Left ventricle myocardium inferior (tissue), 1 donor: ENCODE data around the gene TMEM255B. TPM values are rescaled to one million over a fixed set of nuclear protein-coding genes. Genes with fewer than 3 reads are reported as not detected.
"Not testable (repeated sequence)": the region's sequence is repeated elsewhere in the genome, so short reads cannot be mapped to it uniquely, and the experiment has no call there.

Source experiments
- DNase-seq: peaks from one replicate; pipeline ENCODE4 v3.0.0-alpha.2; 2020
- H3K27ac ChIP-seq: fragments of 200-600 bp; replicated peaks from 2 replicates; pipeline ENCODE4 v1.8.0; 2021
- H3K27me3 ChIP-seq: fragments of 200-600 bp; 2 replicates; pipeline ENCODE4 v1.8.0; 2021; ENCODE audit warnings: low read depth
- H3K36me3 ChIP-seq: fragments of 200-600 bp; 2 replicates; pipeline ENCODE4 v1.8.0; 2021
- H3K4me1 ChIP-seq: fragments of 200-600 bp; 2 replicates; pipeline ENCODE4 v1.8.0; 2021
- H3K4me3 ChIP-seq: fragments of 200-600 bp; 2 replicates; pipeline ENCODE4 v1.8.0; 2021; ENCODE audit warnings: mild to moderate bottlenecking, moderate library complexity
- H3K9me3 ChIP-seq: fragments of 200-600 bp; replicated peaks from 2 replicates; pipeline ENCODE4 v1.8.0; 2021
- CTCF ChIP-seq: fragments of 200-600 bp; IDR thresholded peaks from 2 replicates; pipeline ENCODE4 v1.8.0; 2021; ENCODE audit warnings: antibody characterized with exemption, mild to moderate bottlenecking, borderline replicate concordance
- intact Hi-C: fragments of 100-400 bp; cut with micrococcal nuclease; formaldehyde crosslinking; loops from one replicate; pipeline ENCODE4 v1.11.0; 2022
- total RNA-seq: library from RNA; stranded (reverse); fragmentation: NEBNext Ultra II Directional; extraction: Animal tissue kit (Norgen Biotek cat#: 25700); gene quantifications from one replicate; pipeline ENCODE4 v1.2.1, GENCODE V29; 2021
- donor health status: DM: no; HTN: yes; CAD: no; lungs with severe emphysema.

The TMEM255B gene
- total RNA-seq, 1 donor from 2014 or later: 7.7 TPM

DNA sequence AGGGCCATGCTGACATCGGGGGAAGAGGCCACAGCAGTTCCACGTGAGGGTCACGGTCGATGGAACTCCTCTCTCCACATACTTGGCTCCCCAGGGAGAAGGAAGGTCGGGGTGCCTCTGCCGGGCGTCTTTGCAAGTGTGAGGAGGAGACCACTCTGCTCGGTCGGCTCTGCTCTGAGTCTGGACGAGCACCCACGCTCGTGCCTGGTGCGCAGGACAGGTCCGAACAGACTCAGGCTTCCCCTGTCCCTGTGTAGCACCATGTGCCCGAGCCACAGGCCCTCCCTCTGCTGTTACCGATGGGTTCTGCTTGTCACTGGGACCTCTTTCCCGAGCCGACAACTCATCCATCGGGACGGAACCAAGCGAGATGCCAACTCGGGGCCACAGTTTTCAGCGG is 35.1 kb downstream of the TMEM255B start:
- no peak overlapping the region for H3K27ac ChIP-seq
- peaks cover 9% of the 10 kb centered on the region for H3K27me3 ChIP-seq
- no peaks in the 10 kb centered on the region for H3K36me3 ChIP-seq
- TF ChIP-seq CTCF: no peak
- no peaks in the 10 kb centered on the region for H3K4me1 ChIP-seq
- no peak overlapping the region for H3K4me3 ChIP-seq
- H3K9me3 ChIP-seq: no peaks in the 10 kb centered on the region
- intact Hi-C loops: no loop called here
- no peak for DNase-seq

- intact Hi-C loops: no loop called here
- no peak for TF ChIP-seq CTCF
- Histone ChIP-seq H3K4me3 (no peak overlapping the region), H3K4me1 (no peaks in the 10 kb centered on the region), H3K27ac (no peak overlapping the region), H3K36me3 (no peaks in the 10 kb centered on the region), H3K9me3 (no peaks in the 10 kb centered on the region), H3K27me3 (peaks cover 9% of the 10 kb centered on the region)
- no peak for DNase-seq
Measured at GRCh38 chr13:113794764-113795173, 35.7 kb downstream of the TMEM255B start.

DNA sequence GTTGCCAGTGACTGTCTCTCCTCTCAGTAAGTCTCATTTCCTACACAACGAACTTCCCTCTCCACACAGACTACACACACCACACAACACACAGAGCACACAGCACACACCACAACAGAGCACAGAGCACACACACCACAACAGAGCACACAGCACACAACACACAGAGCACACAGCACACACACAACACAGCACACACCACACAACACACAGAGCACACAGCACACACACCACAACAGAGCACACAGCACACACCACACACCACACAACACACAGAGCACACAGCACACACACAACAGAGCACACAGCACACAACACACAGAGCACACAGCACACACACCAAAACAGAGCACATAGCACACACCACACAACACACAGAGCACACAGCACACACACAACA is 36.3 kb downstream of the TMEM255B start:
- H3K36me3 ChIP-seq, H3K9me3 ChIP-seq, H3K27ac ChIP-seq, DNase-seq, H3K27me3 ChIP-seq, intact Hi-C loops, H3K4me3 ChIP-seq, H3K4me1 ChIP-seq: not testable (repeated sequence)

DNA sequence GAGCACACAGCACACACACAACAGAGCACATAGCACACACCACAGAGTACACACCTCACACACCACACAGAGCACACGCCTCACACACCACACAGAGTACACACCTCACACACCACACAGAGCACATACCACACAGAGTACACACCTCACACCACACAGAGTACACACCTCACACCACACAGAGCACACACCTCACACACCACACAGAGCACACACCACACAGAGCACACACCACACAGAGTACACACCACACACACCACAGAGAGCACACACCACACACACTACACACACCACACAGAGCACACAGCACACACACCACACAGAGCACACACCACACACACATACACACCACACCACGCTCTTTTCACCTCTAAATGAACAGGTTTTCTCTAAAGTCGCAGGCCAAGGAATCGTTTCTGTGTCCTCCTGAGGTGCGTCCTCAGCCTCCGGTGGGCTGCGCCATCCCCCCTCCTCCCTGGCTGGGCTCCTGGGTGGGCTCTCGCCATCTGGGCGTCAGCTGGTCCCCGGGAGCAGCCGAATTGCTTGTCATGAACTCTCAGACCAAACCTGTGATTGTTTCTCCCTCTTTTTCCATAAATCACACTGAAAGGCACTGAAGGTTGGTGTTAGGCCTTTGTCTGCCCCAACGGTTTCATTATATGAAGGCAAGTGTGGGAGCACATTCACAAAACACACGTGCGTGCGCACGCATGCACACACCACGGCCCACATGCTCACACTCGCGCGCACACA is 37.4 kb downstream of the TMEM255B start:
- Histone ChIP-seq H3K9me3 (no peaks in the 10 kb centered on the region), H3K4me1 (peaks cover 1% of the 10 kb centered on the region), H3K27ac (no peak overlapping the region), H3K36me3 (no peaks in the 10 kb centered on the region), H3K27me3 (peaks cover 9% of the 10 kb centered on the region), H3K4me3 (no peak overlapping the region)
- TF ChIP-seq CTCF: no peak
- DNase-seq: no peak
- intact Hi-C loops: no loop called here

DNA sequence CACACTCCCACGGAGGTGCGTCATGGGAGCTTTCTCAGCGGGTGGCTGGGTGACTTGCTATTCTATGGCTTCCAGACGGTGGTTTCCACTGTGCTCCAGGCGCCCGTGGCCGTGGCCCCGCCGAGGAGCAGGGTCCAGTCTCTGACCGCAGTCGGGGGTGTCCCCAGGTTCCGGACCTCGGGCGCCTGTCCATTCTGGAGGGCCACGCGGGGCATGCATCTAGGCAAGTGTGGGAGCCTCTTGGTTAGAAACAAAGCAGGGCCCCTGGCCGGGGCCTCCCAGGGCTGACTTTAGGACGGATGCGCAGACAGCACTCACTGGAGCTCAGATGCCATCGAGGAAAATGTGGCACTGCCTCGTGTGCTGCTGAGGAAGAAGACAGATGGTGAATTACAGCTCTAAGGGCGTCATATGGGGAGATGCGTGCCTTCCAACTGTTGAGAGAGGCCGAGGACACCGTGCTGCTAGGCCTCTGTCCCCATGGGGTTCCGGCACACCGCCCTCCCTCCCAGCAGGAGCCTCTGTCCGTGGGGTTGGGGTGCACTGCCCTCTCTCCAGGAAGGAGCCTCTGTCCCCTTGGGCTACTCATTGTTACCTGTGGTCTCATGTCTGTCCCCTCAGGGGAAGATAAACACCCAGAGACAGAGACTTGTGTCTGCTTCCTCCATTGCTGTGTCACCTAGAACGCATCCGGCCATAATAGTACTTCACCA is 38.1 kb downstream of the TMEM255B start:
- DNase-seq: no peak
- intact Hi-C loops: no loop called here
- TF ChIP-seq CTCF: no peak

More for the DNA sequence above, 38.1 kb downstream of the TMEM255B start:
- H3K27me3 ChIP-seq: peaks cover 9% of the 10 kb centered on the region
- peaks cover 8% of the 10 kb centered on the region for H3K4me1 ChIP-seq
- H3K9me3 ChIP-seq: no peaks in the 10 kb centered on the region
- no peaks in the 10 kb centered on the region for H3K36me3 ChIP-seq
- H3K4me3 ChIP-seq: no peak overlapping the region
- H3K27ac ChIP-seq: no peak overlapping the region
